Bronchial epithelial cell (primary cell): ENCODE data around the gene CCDC63. TPM values are rescaled to one million over a fixed set of nuclear protein-coding genes. Genes with fewer than 3 reads are reported as not detected.
A peak's percentile ranks its signal among the peaks of the same experiment; 100 is the strongest.

Source experiments
- DNase-seq: peaks from one replicate; pipeline ENCODE4 v3.0.0-alpha.2; 2010; ENCODE audit warnings: low read depth
- FAIRE-seq: peaks from 2 replicates; lab custom pipeline; 2011; peaks lifted over from hg19 to GRCh38; lab: Jason Lieb, UNC
- H3K27me3 ChIP-seq: 2 replicates; pipeline ENCODE4 v1.5.1; 2011; ENCODE audit warnings: low read length; ENCODE audit not compliant: control insufficient read depth, insufficient read depth
- H3K36me3 ChIP-seq: 2 replicates; pipeline ENCODE4 v1.5.1; 2011; ENCODE audit warnings: low read length; ENCODE audit not compliant: control insufficient read depth, insufficient read depth
- H3K4me3 ChIP-seq: 2 replicates; pipeline ENCODE4 v1.5.1; 2011; ENCODE audit warnings: mild to moderate bottlenecking, low read depth, low read length, control low read depth
- CTCF ChIP-seq: IDR thresholded peaks from 2 replicates; pipeline ENCODE4 v1.5.1; 2011; ENCODE audit warnings: mild to moderate bottlenecking, moderate library complexity, low read length, control low read depth, inconsistent platforms; ENCODE audit not compliant: insufficient read depth, severe bottlenecking
- total RNA-seq: library from RNA; depleted of rRNA; stranded (reverse); fragments of >200 nt; gene quantifications from 2 replicates; pipeline ENCODE4 v1.2.1, GENCODE V29; 2014

CCDC63 gene
- total RNA-seq, 1 donor from 2014 or later = not detected

- TF ChIP-seq CTCF = no peak
- H3K4me3 ChIP-seq = no peak overlapping the region
- H3K27me3 ChIP-seq = no peaks in the 10 kb centered on the region
- DNase-seq = peak; percentile 45
- H3K36me3 ChIP-seq = no peaks in the 10 kb centered on the region
- FAIRE-seq = no peak
Measured at GRCh38 chr12:110917961-110918360, 71.2 kb downstream of the CCDC63 start.

DNA sequence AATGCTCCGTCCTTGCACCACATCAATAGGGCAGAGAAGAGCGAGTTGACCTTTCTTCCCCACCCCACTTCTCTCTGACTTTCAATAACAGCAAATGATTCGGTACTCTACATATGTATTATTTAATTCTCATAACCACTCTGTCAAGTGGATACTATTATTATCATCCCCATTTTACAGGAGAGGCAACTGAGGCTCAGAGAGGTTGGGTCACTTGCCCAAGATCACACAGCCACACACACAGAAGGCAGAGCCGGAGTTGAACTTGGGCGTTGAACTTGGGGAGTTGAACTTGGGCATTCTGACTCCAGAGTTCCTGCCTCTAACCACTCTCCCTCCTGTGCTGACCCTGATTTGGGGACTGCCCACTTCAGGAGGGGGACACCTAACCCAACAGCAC lies 72.9 kb downstream of the CCDC63 start:
- Histone ChIP-seq H3K4me3 (no peak overlapping the region), H3K27me3 (no peaks in the 10 kb centered on the region), H3K36me3 (no peaks in the 10 kb centered on the region)
- TF ChIP-seq CTCF = no peak
- DNase-seq = no peak
- FAIRE-seq = no peak

- H3K4me3 ChIP-seq = no peak within 1 kb of the TSS
- TF ChIP-seq CTCF = no peak
- H3K27me3 ChIP-seq = no peaks in the 10 kb centered on the region
- H3K36me3 ChIP-seq = no peaks in the 10 kb centered on the region
- FAIRE-seq (no peak), DNase-seq (no peak)
Measured at GRCh38 chr12:110920324-110920910, 73.6 kb downstream of the CCDC63 start, which contains the start of gene MYL2. Gene MYL2 (minus strand): TSS chr12:110920579. CDS start chr12:110920529, 50 bp downstream.

DNA sequence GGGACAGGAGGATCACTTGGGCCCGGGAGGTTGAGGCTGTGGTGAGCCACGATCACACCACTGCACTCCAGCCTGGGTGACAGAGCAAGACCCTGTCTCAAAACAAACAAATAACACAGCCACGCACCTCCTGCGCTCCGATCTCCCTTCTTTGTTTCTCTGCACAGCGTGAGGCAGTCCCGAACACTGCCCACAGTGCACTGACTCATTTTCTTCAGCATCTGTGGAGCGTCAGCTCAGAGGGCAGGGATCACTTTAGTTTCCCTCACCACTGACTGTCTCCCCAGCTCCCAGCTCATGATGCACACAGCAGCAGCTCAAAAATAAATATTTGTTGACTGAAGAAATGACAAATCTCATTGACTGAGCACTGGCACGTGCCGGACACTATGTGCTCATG lies 74.5 kb downstream of the CCDC63 start:
- DNase-seq (peak; percentile 46), FAIRE-seq (no peak)
- Histone ChIP-seq H3K4me3 (no peak overlapping the region), H3K36me3 (no peaks in the 10 kb centered on the region), H3K27me3 (no peaks in the 10 kb centered on the region)
- no peak for TF ChIP-seq CTCF

DNA sequence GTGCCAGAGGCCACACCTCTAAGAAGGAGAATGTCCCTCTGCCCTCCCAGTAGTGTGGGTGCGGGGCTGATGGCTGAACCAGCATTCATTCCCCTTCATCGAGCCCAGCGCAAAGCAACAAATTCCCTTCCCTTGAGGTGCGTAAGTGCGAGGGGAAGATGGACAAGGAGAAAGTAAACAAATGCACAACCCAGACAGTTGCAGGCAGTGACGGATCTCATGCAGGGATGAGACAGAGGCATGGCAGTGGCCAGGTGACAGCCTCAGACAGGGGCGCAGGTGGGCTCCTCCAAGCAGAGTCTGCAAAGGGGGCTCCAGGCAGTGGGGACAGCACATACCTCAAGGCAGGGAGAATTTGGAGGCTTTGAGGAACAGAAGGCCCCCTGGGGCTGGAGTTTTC lies 75.9 kb downstream of the CCDC63 start:
- DNase-seq (no peak), FAIRE-seq (no peak)
- no peaks in the 10 kb centered on the region for H3K36me3 ChIP-seq
- TF ChIP-seq CTCF = no peak
- H3K27me3 ChIP-seq = no peaks in the 10 kb centered on the region
- no peak overlapping the region for H3K4me3 ChIP-seq

- H3K27me3 ChIP-seq = no peaks in the 10 kb centered on the region
Measured at GRCh38 chr12:110923192-110923591, 76.4 kb downstream of the CCDC63 start.

More at GRCh38 chr12:110923192-110923591, 76.4 kb downstream of the CCDC63 start:
- H3K4me3 ChIP-seq = no peak overlapping the region
- FAIRE-seq (no peak), DNase-seq (no peak)
- TF ChIP-seq CTCF = no peak
- no peaks in the 10 kb centered on the region for H3K36me3 ChIP-seq
